Neutrophil (primary cell): ENCODE data around the gene C2CD4C.

Experiments
- H3K27ac ChIP-seq: fragments of 200-600 bp; sonication (generic); 2 replicates; pipeline ENCODE4 v1.5.1; 2016; ENCODE audit warnings: mild to moderate bottlenecking, moderate library complexity
- H3K27me3 ChIP-seq: fragments of 200-600 bp; sonication (generic); 2 replicates; pipeline ENCODE4 v1.6.0; 2016; ENCODE audit warnings: mild to moderate bottlenecking
- H3K36me3 ChIP-seq: fragments of 200-600 bp; sonication (generic); 2 replicates; pipeline ENCODE4 v1.5.1; 2017
- H3K4me1 ChIP-seq, 2 experiments: fragments of 200-600 bp in 1 of 2; sonication (generic) in 1 of 2; 1 replicate in 1 of 2; 2 replicates in 1 of 2; pipeline versions ENCODE4 v1.5.1 to v1.6.1; 2013 to 2016; ENCODE audit warnings: low read depth in 1 of 2, low read length in 1 of 2, mild to moderate bottlenecking in 1 of 2, moderate library complexity in 1 of 2; ENCODE audit not compliant: control insufficient read depth in 1 of 2, insufficient read depth in 1 of 2
- H3K4me3 ChIP-seq, 2 experiments: fragments of 200-600 bp in 1 of 2; sonication (generic) in 1 of 2; 1 replicate in 1 of 2; 2 replicates in 1 of 2; pipeline ENCODE4 v1.5.1; 2013 to 2016; ENCODE audit warnings: low read depth in 1 of 2, low read length in 1 of 2, mild to moderate bottlenecking in 1 of 2, moderate library complexity in 1 of 2
- H3K9me3 ChIP-seq: fragments of 200-600 bp; sonication (generic); 2 replicates; pipeline ENCODE4 v1.5.1; 2016
- CTCF ChIP-seq: fragments of 200-600 bp; sonication (generic); IDR thresholded peaks from 2 replicates; pipeline ENCODE4 v1.5.1; 2016; ENCODE audit warnings: antibody characterized with exemption

Gene C2CD4C

GRCh38 chr19:419721-420515 is 11.0 kb upstream of the C2CD4C start:
- H3K4me3 ChIP-seq = no peak overlapping the region
- no peaks in the 10 kb centered on the region for H3K36me3 ChIP-seq
- no peaks in the 10 kb centered on the region for H3K4me1 ChIP-seq
- no peak for TF ChIP-seq CTCF
- no peaks in the 10 kb centered on the region for H3K9me3 ChIP-seq
- peaks cover 9% of the 10 kb centered on the region for H3K27me3 ChIP-seq
- no peak overlapping the region for H3K27ac ChIP-seq

DNA sequence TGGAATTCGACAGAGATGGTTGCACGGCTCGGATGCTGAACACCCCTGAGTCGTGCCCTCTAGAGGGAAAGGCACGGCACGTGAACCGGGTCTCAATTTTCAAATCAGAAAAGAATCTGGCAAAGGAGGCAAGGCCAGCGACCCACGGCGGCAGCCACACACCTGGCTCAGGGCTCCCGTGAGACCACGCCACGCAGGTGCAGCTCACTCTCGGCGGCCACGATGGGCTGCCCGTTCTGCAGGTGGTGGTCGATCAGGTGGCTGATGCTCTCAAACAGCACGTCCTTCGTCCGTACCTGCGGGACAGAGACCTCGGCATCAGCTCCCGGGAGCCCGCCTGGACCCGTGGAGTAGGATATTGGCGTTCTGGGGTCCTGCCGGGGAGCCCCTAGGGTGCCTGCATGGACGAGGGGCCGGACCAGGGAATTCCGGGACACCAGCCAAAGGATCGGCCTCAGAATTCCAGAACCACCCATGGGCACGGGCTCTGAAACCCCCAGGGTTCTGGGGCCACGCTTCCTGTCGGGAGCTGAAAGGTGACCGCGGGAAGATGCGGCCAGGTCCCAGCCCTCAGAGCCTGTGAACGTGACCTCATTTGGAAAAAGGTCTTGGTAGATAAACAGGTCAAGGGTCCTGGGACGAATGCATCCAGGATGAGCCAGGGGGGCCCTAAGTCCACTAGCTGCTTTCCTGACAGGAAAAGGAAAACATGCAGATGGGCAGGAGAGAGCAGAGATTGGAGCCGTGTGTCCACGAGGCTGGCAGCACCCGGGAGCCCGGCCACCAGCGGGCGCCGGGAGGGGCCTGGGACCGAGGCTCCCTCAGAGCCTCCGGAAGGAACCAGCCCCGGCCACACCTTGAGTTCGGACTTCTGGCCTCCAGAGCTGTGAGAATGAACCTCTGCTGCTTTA is 10.1 kb upstream of the C2CD4C start:
- no peaks in the 10 kb centered on the region for H3K36me3 ChIP-seq
- no peak overlapping the region for H3K27ac ChIP-seq
- no peaks in the 10 kb centered on the region for H3K9me3 ChIP-seq
- H3K4me3 ChIP-seq = no peak overlapping the region
- peaks cover 9% of the 10 kb centered on the region for H3K27me3 ChIP-seq
- no peaks in the 10 kb centered on the region for H3K4me1 ChIP-seq
- no peak for TF ChIP-seq CTCF

DNA sequence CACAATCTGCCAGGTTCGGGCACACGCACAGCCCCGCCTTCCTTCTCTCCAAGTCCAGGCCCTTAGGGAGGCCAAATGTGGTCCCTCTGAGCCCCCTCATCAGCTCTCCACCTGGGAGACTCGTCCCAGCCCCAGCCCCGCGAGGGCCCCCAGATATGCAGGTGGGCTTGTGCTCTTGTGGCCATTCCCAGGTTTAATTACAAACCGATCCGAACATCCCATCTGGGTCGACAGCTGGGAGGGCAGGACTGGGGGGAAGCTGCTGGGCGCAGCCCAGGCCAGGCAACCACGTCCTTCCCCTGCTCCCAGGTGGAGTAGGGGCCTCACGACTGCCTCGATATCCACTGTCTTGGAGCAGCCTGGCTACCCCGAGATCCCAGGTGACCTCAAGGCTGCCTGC is 7.5 kb upstream of the C2CD4C start:
- H3K27me3 ChIP-seq = peaks cover 23% of the 10 kb centered on the region

GRCh38 chr19:415292-415691 is 6.3 kb upstream of the C2CD4C start:
- H3K27me3 ChIP-seq = peaks cover 33% of the 10 kb centered on the region
- H3K4me3 ChIP-seq = no peak overlapping the region
- no peaks in the 10 kb centered on the region for H3K36me3 ChIP-seq
- no peak overlapping the region for H3K27ac ChIP-seq
- no peak for TF ChIP-seq CTCF
- H3K9me3 ChIP-seq = no peaks in the 10 kb centered on the region
- no peaks in the 10 kb centered on the region for H3K4me1 ChIP-seq

More for the DNA sequence above, 7.5 kb upstream of the C2CD4C start:
- no peak for TF ChIP-seq CTCF
- no peaks in the 10 kb centered on the region for H3K36me3 ChIP-seq
- H3K4me1 ChIP-seq = no peaks in the 10 kb centered on the region
- no peak overlapping the region for H3K27ac ChIP-seq
- H3K4me3 ChIP-seq = no peak overlapping the region
- no peaks in the 10 kb centered on the region for H3K9me3 ChIP-seq

- Histone ChIP-seq H3K4me3 (no peak overlapping the region), H3K9me3 (no peaks in the 10 kb centered on the region), H3K27ac (no peak overlapping the region), H3K27me3 (peaks cover 47% of the 10 kb centered on the region), H3K4me1 (no peaks in the 10 kb centered on the region), H3K36me3 (no peaks in the 10 kb centered on the region)
- TF ChIP-seq CTCF = no peak
Observed at GRCh38 chr19:413756-414420, 4.9 kb upstream of the C2CD4C start.
